ENCODE measurements around the gene SNX1.

The SNX1 gene

DNA sequence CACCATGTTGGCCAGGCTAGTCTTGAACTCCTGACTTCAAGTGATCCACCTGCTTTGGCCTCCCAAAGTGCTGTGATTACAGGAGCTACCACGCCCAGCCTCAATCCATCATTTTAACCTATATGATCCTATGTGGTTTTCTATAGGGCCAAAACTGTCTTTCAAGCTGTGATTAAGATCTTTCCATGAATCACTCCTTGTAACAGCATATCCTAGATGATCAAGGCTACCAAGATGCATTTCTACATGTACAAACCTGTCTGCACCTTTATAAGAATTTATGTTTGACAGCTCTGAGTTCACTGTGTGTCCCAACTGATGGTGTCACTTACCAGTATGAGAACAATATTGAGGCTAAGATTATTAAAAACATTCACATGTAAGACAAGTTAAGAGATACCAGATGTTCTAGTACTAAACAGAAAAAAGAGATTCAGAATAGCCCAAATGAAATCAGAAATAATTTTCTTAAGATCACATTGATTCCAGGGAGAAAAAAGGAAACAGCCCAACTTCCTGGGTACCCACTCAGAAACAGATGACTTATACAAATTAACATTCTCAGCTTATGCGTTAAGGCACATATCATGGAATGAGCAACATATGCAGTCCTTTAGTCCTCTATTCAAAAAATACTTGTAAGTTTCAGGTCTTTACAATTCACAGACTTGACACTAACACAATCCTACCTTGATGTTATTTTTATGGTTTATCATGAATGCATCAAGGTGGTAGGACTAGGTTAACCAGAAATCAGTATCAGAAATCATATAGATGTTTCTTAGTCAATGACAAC lies 91.8 kb downstream of the SNX1 start:
- DNase-seq (ENCODE audit: low read depth) = peak; percentile 25
- no peak overlapping the region for H3K4me3 ChIP-seq (ENCODE audit: low read length)
- TF ChIP-seq, protein P1, sequence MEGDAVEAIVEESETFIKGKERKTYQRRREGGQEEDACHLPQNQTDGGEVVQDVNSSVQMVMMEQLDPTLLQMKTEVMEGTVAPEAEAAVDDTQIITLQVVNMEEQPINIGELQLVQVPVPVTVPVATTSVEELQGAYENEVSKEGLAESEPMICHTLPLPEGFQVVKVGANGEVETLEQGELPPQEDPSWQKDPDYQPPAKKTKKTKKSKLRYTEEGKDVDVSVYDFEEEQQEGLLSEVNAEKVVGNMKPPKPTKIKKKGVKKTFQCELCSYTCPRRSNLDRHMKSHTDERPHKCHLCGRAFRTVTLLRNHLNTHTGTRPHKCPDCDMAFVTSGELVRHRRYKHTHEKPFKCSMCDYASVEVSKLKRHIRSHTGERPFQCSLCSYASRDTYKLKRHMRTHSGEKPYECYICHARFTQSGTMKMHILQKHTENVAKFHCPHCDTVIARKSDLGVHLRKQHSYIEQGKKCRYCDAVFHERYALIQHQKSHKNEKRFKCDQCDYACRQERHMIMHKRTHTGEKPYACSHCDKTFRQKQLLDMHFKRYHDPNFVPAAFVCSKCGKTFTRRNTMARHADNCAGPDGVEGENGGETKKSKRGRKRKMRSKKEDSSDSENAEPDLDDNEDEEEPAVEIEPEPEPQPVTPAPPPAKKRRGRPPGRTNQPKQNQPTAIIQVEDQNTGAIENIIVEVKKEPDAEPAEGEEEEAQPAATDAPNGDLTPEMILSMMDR (conservative IDR thresholded peaks at IDR 0.05; ENCODE audit: low read length) = no peak

Measured in AG10803 (cell line).